Body of pancreas (tissue), 4 donors: ENCODE data around the gene SIPA1L3. TPM values are rescaled to one million over a fixed set of nuclear protein-coding genes. Genes with fewer than 3 reads are reported as not detected.

Experiments
- ATAC-seq: fragments of 150-250 bp; one replicate; pipeline ENCODE4 v1.9.1; 2016
- DNase-seq, 4 donors: peaks; one replicate each; pipeline ENCODE4 v3.0.0-alpha.2; 2019
- H3K27ac ChIP-seq, 4 donors: fragments of 200-600 bp; sonication (generic); 1 replicate in 3 of 4; 2 replicates in 1 of 4; pipeline versions ENCODE4 v1.5.1 to v1.6.1; 2016 to 2019; ENCODE audit warnings: mild to moderate bottlenecking in 1 of 4, mixed read lengths in 1 of 4, moderate library complexity in 1 of 4
- H3K27me3 ChIP-seq, 2 donors: fragments of 200-600 bp; sonication (generic); one replicate each; pipeline ENCODE4 v1.6.0; 2016; ENCODE audit warnings: mild to moderate bottlenecking in 1 of 2
- H3K36me3 ChIP-seq, 2 donors: fragments of 200-600 bp; sonication (generic); replicated peaks in 1 of 2; 2 replicates each; pipeline ENCODE4 v1.5.1; 2016; ENCODE audit warnings: low read depth in 2 of 2; ENCODE audit not compliant: insufficient read depth in 1 of 2
- H3K4me1 ChIP-seq: fragments of 200-600 bp; sonication (generic); one replicate; pipeline ENCODE4 v1.6.0; 2016
- H3K4me3 ChIP-seq, 2 donors: fragments of 200-600 bp; sonication (generic); 1 replicate in 1 of 2; 2 replicates in 1 of 2; pipeline ENCODE4 v1.5.1; 2016 to 2019
- H3K9me3 ChIP-seq, 3 donors: fragments of 200-600 bp; sonication (generic); 1 replicate in 2 of 3; 2 replicates in 1 of 3; pipeline ENCODE4 v1.5.1; 2016
- CTCF ChIP-seq, 7 experiments: fragments of 450-650 bp in 4 of 7; fragments of 200-600 bp in 3 of 7; sonication (generic) in 3 of 7; IDR thresholded peaks; one replicate each; pipeline ENCODE4 v1.5.1; 2016 to 2019; ENCODE audit warnings: antibody characterized with exemption in 7 of 7
- POLR2A ChIP-seq, 3 donors: fragments of 450-650 bp; IDR thresholded peaks; one replicate each; pipeline ENCODE4 v1.6.1; 2016; ENCODE audit warnings: antibody characterized with exemption in 3 of 3, mild to moderate bottlenecking in 2 of 3
- WGBS, 2 donors: methylation state at CpG; one replicate each; pipeline ENCODE4 v1.1.5; 2017; 5-methylcytosine and 5-hydroxymethylcytosine counted together
- intact Hi-C: fragments of 100-400 bp; cut with DNase I; formaldehyde crosslinking; loops from one replicate; pipeline ENCODE4 v1.15.1; 2023
- total RNA-seq, 2 donors: library from RNA; depleted of rRNA; stranded (reverse); fragments of >200 nt; gene quantifications; one replicate each; pipeline ENCODE4 v1.1.0, GENCODE V29; 2016

The SIPA1L3 gene
- total RNA-seq, 2 donors from 2014 or later = 41.5 to 62.0 TPM

- no peaks in the 10 kb centered on the region for H3K9me3 ChIP-seq
- no peaks in the 10 kb centered on the region for H3K27me3 ChIP-seq
- no peak for ATAC-seq
- peak in 1 of 4 donors; percentile 9 for DNase-seq
- no peak overlapping the region for H3K4me3 ChIP-seq
- intact Hi-C loops = no loop called here
- TF ChIP-seq POLR2A (IDR thresholded peaks at IDR 0.05) (no peak), CTCF (IDR thresholded peaks at IDR 0.05) (no peak)
- peaks cover 0 to under 1% of the 10 kb centered on the region in 2 donors for H3K36me3 ChIP-seq
- peaks cover 10% of the 10 kb centered on the region for H3K4me1 ChIP-seq
- no peak overlapping the region for H3K27ac ChIP-seq
- 92 to 98% methylated on average over 10 of the region's 10 CpGs for WGBS, 2 donors
Measured at GRCh38 chr19:38076337-38076736, 169.3 kb downstream of the SIPA1L3 start.

GRCh38 chr19:38078302-38078930, 171.4 kb downstream of the SIPA1L3 start:
- H3K27me3 ChIP-seq = no peaks in the 10 kb centered on the region
- 93 to 94% methylated on average over 15 of the region's 15 CpGs for WGBS, 2 donors
- TF ChIP-seq POLR2A (IDR thresholded peaks at IDR 0.05) (no peak), CTCF (IDR thresholded peaks at IDR 0.05) (no peak)
- H3K27ac ChIP-seq = no peak overlapping the region
- DNase-seq (no peak), ATAC-seq (no peak)
- H3K36me3 ChIP-seq = peaks cover 0 to 5% of the 10 kb centered on the region in 2 donors
- intact Hi-C loops = no loop called here
- H3K4me3 ChIP-seq = no peak overlapping the region
- H3K4me1 ChIP-seq = peaks cover 10% of the 10 kb centered on the region
- H3K9me3 ChIP-seq = no peaks in the 10 kb centered on the region

GRCh38 chr19:38079926-38080380, 172.9 kb downstream of the SIPA1L3 start:
- DNase-seq (peak in 3 of 4 donors; percentile 42 to 50 (median 44)), ATAC-seq (peak; percentile 58)
- Histone ChIP-seq H3K9me3 (no peaks in the 10 kb centered on the region), H3K27me3 (no peaks in the 10 kb centered on the region), H3K4me3 (no peak overlapping the region), H3K27ac (peak overlapping the region in 2 of 4 donors; percentile 2 to 34), H3K4me1 (peaks cover 10% of the 10 kb centered on the region), H3K36me3 (peaks cover 0 to 5% of the 10 kb centered on the region in 2 donors)
- intact Hi-C loops = loop anchor here (10.0 kb wide), 1 partner anchor 185 kb away; no protein-coding TSS in a partner anchor
- WGBS, 2 donors = 59 to 63% methylated on average over 1 of the region's 1 CpG
- TF ChIP-seq CTCF (IDR thresholded peaks at IDR 0.05) = no peak
- no peak for TF ChIP-seq POLR2A (IDR thresholded peaks at IDR 0.05)

- DNase-seq = no peak
- no peak for ATAC-seq
Measured at GRCh38 chr19:38081547-38082255, 174.7 kb downstream of the SIPA1L3 start.

More at GRCh38 chr19:38081547-38082255, 174.7 kb downstream of the SIPA1L3 start:
- TF ChIP-seq CTCF (IDR thresholded peaks at IDR 0.05) = no peak
- TF ChIP-seq POLR2A (IDR thresholded peaks at IDR 0.05) = no peak
- peaks cover 0 to 5% of the 10 kb centered on the region in 2 donors for H3K36me3 ChIP-seq
- no peak overlapping the region for H3K27ac ChIP-seq
- 93 to 95% methylated on average over 22 to 46 of the region's 51 CpGs for WGBS, 2 donors
- H3K27me3 ChIP-seq = no peaks in the 10 kb centered on the region
- intact Hi-C loops = loop anchor here (10.0 kb wide), 1 partner anchor 187 kb away; no protein-coding TSS in a partner anchor
- H3K4me3 ChIP-seq = no peak overlapping the region
- no peaks in the 10 kb centered on the region for H3K9me3 ChIP-seq
- peaks cover 10% of the 10 kb centered on the region for H3K4me1 ChIP-seq
